ENCODE measurements around the gene ITPR3.

The ITPR3 gene

GRCh38 chr6:33742092-33742491, 121.0 kb downstream of the ITPR3 start:
- Histone ChIP-seq H3K9ac (ENCODE audit: low read depth, low read length, poor library complexity) (no peak overlapping the region), H3K36me3 (replicated peaks in 1 of 2; ENCODE audit: control insufficient read depth in 2 of 2, insufficient read depth in 2 of 2, low read length in 2 of 2) (no peaks in the 10 kb centered on the region), H4K91ac (ENCODE audit: low read depth, low read length, poor library complexity) (no peak overlapping the region), H3K9me3 (replicated peaks in 1 of 2; ENCODE audit: control insufficient read depth in 2 of 2, insufficient read depth in 1 of 2, low read depth in 1 of 2, low read length in 2 of 2) (no peaks in the 10 kb centered on the region), H3K23ac (ENCODE audit: low read depth, low read length, poor library complexity) (no peak overlapping the region), H3K79me1 (ENCODE audit: low read depth, low read length) (no peaks in the 10 kb centered on the region), H4K8ac (ENCODE audit: low read depth, low read length) (no peak overlapping the region), H3K14ac (ENCODE audit: low read length) (no peak overlapping the region), H3K27me3 (ENCODE audit: control insufficient read depth in 3 of 3, insufficient read depth in 3 of 3, low read depth in 1 of 3, low read length in 3 of 3) (peaks cover 0 to 4% (median 2%) of the 10 kb centered on the region in 3 experiments), H3K4ac (ENCODE audit: low read length) (no peak overlapping the region), H2BK5ac (ENCODE audit: low read length) (no peak overlapping the region), H3K27ac (replicated peaks; ENCODE audit: low read length) (no peak overlapping the region), H3K18ac (ENCODE audit: low read length) (no peak overlapping the region), H2BK15ac (ENCODE audit: low read length) (no peak overlapping the region), H2BK120ac (ENCODE audit: low read depth, low read length) (no peak overlapping the region), H2AFZ (ENCODE audit: low read length) (no peak overlapping the region), H3K4me3 (ENCODE audit: low read length in 2 of 2) (no peak overlapping the region), H2AK5ac (ENCODE audit: low read depth, low read length) (no peak overlapping the region), H3K4me1 (ENCODE audit: control insufficient read depth in 2 of 2, insufficient read depth in 1 of 2, low read depth in 1 of 2, low read length in 2 of 2) (peaks cover 25 to 29% of the 10 kb centered on the region in 2 donors), H3K4me2 (ENCODE audit: insufficient read depth, low read length, poor library complexity, severe bottlenecking) (no peak overlapping the region), H2BK12ac (ENCODE audit: low read length) (no peak overlapping the region)
- WGBS, 2 donors (ENCODE audit: extremely low coverage in 2 of 2, insufficient read length in 2 of 2, insufficient replicate concordance in 1 of 2): no CpG with 5 or more reads among the region's 9 CpGs
- no peak for DNase-seq (ENCODE audit: low spot score)

- Histone ChIP-seq H3K36me3 (replicated peaks in 1 of 2; ENCODE audit: control insufficient read depth in 2 of 2, insufficient read depth in 2 of 2, low read length in 2 of 2) (no peaks in the 10 kb centered on the region), H3K9me3 (replicated peaks in 1 of 2; ENCODE audit: control insufficient read depth in 2 of 2, insufficient read depth in 1 of 2, low read depth in 1 of 2, low read length in 2 of 2) (no peaks in the 10 kb centered on the region), H3K14ac (ENCODE audit: low read length) (no peak overlapping the region), H2BK120ac (ENCODE audit: low read depth, low read length) (no peak overlapping the region), H2BK5ac (ENCODE audit: low read length) (peak overlapping the region; percentile 83), H2AFZ (ENCODE audit: low read length) (no peak overlapping the region), H3K23ac (ENCODE audit: low read depth, low read length, poor library complexity) (no peak overlapping the region), H3K27me3 (ENCODE audit: control insufficient read depth in 3 of 3, insufficient read depth in 3 of 3, low read depth in 1 of 3, low read length in 3 of 3) (peaks cover 0 to 4% (median 2%) of the 10 kb centered on the region in 3 experiments), H3K4me3 (ENCODE audit: low read length in 2 of 2) (no peak overlapping the region), H2BK12ac (ENCODE audit: low read length) (no peak overlapping the region), H3K4ac (ENCODE audit: low read length) (no peak overlapping the region), H3K27ac (replicated peaks; ENCODE audit: low read length) (no peak overlapping the region), H3K9ac (ENCODE audit: low read depth, low read length, poor library complexity) (no peak overlapping the region), H4K91ac (ENCODE audit: low read depth, low read length, poor library complexity) (peak overlapping the region; percentile 69), H3K79me1 (ENCODE audit: low read depth, low read length) (no peaks in the 10 kb centered on the region), H3K4me2 (ENCODE audit: insufficient read depth, low read length, poor library complexity, severe bottlenecking) (no peak overlapping the region), H3K18ac (ENCODE audit: low read length) (peak overlapping the region; percentile 65), H4K8ac (ENCODE audit: low read depth, low read length) (no peak overlapping the region), H2BK15ac (ENCODE audit: low read length) (peak overlapping the region; percentile 79), H3K4me1 (ENCODE audit: control insufficient read depth in 2 of 2, insufficient read depth in 1 of 2, low read depth in 1 of 2, low read length in 2 of 2) (peaks cover 33 to 35% of the 10 kb centered on the region in 2 donors), H2AK5ac (ENCODE audit: low read depth, low read length) (peak overlapping the region; percentile 65)
- DNase-seq (ENCODE audit: low spot score): no peak
- no CpG with 5 or more reads among the region's 7 CpGs for WGBS, 2 donors (ENCODE audit: extremely low coverage in 2 of 2, insufficient read length in 2 of 2, insufficient replicate concordance in 1 of 2)
Measured at GRCh38 chr6:33742837-33743236, 121.7 kb downstream of the ITPR3 start.

GRCh38 chr6:33744001-33744848, 123.1 kb downstream of the ITPR3 start:
- H3K36me3 ChIP-seq (replicated peaks in 1 of 2; ENCODE audit: control insufficient read depth in 2 of 2, insufficient read depth in 2 of 2, low read length in 2 of 2): no peaks in the 10 kb centered on the region
- no peak overlapping the region for H4K91ac ChIP-seq (ENCODE audit: low read depth, low read length, poor library complexity)
- H3K23ac ChIP-seq (ENCODE audit: low read depth, low read length, poor library complexity): no peak overlapping the region
- H2AK5ac ChIP-seq (ENCODE audit: low read depth, low read length): peak overlapping the region; percentile 84
- peak overlapping the region; percentile 59 for H2BK12ac ChIP-seq (ENCODE audit: low read length)
- peak; percentile 73 for DNase-seq (ENCODE audit: low spot score)
- H3K27me3 ChIP-seq (ENCODE audit: control insufficient read depth in 3 of 3, insufficient read depth in 3 of 3, low read depth in 1 of 3, low read length in 3 of 3): peaks cover 0 to 4% (median 2%) of the 10 kb centered on the region in 3 experiments
- H2BK120ac ChIP-seq (ENCODE audit: low read depth, low read length): no peak overlapping the region
- no peak overlapping the region for H3K27ac ChIP-seq (replicated peaks; ENCODE audit: low read length)
- H3K14ac ChIP-seq (ENCODE audit: low read length): no peak overlapping the region
- peak overlapping the region; percentile 85 for H2AFZ ChIP-seq (ENCODE audit: low read length)
- WGBS, 2 donors (ENCODE audit: extremely low coverage in 2 of 2, insufficient read length in 2 of 2, insufficient replicate concordance in 1 of 2): no CpG with 5 or more reads among the region's 11 CpGs
- no peak overlapping the region for H3K4ac ChIP-seq (ENCODE audit: low read length)
- H3K9me3 ChIP-seq (replicated peaks in 1 of 2; ENCODE audit: control insufficient read depth in 2 of 2, insufficient read depth in 1 of 2, low read depth in 1 of 2, low read length in 2 of 2): no peaks in the 10 kb centered on the region
- peak overlapping the region; percentile 61 for H3K18ac ChIP-seq (ENCODE audit: low read length)
- peaks cover 38 to 45% of the 10 kb centered on the region in 2 donors for H3K4me1 ChIP-seq (ENCODE audit: control insufficient read depth in 2 of 2, insufficient read depth in 1 of 2, low read depth in 1 of 2, low read length in 2 of 2)
- no peak overlapping the region for H3K4me3 ChIP-seq (ENCODE audit: low read length in 2 of 2)
- H2BK15ac ChIP-seq (ENCODE audit: low read length): peak overlapping the region; percentile 80
- H3K4me2 ChIP-seq (ENCODE audit: insufficient read depth, low read length, poor library complexity, severe bottlenecking): no peak overlapping the region
- H3K79me1 ChIP-seq (ENCODE audit: low read depth, low read length): no peaks in the 10 kb centered on the region
- H4K8ac ChIP-seq (ENCODE audit: low read depth, low read length): no peak overlapping the region
- H3K9ac ChIP-seq (ENCODE audit: low read depth, low read length, poor library complexity): peak overlapping the region; percentile 3
- peak overlapping the region; percentile 96 for H2BK5ac ChIP-seq (ENCODE audit: low read length)

- Histone ChIP-seq H2AFZ (ENCODE audit: low read length) (peak overlapping the region; percentile 85), H2BK15ac (ENCODE audit: low read length) (peak overlapping the region; percentile 60), H3K18ac (ENCODE audit: low read length) (peak overlapping the region; percentile 93), H4K8ac (ENCODE audit: low read depth, low read length) (peak overlapping the region; percentile 97), H3K4me1 (ENCODE audit: control insufficient read depth in 2 of 2, insufficient read depth in 1 of 2, low read depth in 1 of 2, low read length in 2 of 2) (peaks cover 44 to 52% of the 10 kb centered on the region in 2 donors), H2BK12ac (ENCODE audit: low read length) (peak overlapping the region; percentile 92), H3K27ac (replicated peaks; ENCODE audit: low read length) (peak overlapping the region; percentile 68), H2BK5ac (ENCODE audit: low read length) (peak overlapping the region; percentile 96), H2BK120ac (ENCODE audit: low read depth, low read length) (peak overlapping the region; percentile 90), H3K9me3 (replicated peaks in 1 of 2; ENCODE audit: control insufficient read depth in 2 of 2, insufficient read depth in 1 of 2, low read depth in 1 of 2, low read length in 2 of 2) (no peaks in the 10 kb centered on the region), H3K36me3 (replicated peaks in 1 of 2; ENCODE audit: control insufficient read depth in 2 of 2, insufficient read depth in 2 of 2, low read length in 2 of 2) (no peaks in the 10 kb centered on the region), H2AK5ac (ENCODE audit: low read depth, low read length) (peak overlapping the region; percentile 84), H3K27me3 (ENCODE audit: control insufficient read depth in 3 of 3, insufficient read depth in 3 of 3, low read depth in 1 of 3, low read length in 3 of 3) (peaks cover 0 to 4% (median 2%) of the 10 kb centered on the region in 3 experiments), H3K4me3 (ENCODE audit: low read length in 2 of 2) (peak overlapping the region in 1 of 2 donors; percentile 12), H4K91ac (ENCODE audit: low read depth, low read length, poor library complexity) (no peak overlapping the region), H3K4me2 (ENCODE audit: insufficient read depth, low read length, poor library complexity, severe bottlenecking) (no peak overlapping the region), H3K14ac (ENCODE audit: low read length) (peak overlapping the region; percentile 31), H3K79me1 (ENCODE audit: low read depth, low read length) (no peaks in the 10 kb centered on the region), H3K23ac (ENCODE audit: low read depth, low read length, poor library complexity) (no peak overlapping the region), H3K4ac (ENCODE audit: low read length) (peak overlapping the region; percentile 86), H3K9ac (ENCODE audit: low read depth, low read length, poor library complexity) (peak overlapping the region; percentile 3)
- no CpG with 5 or more reads among the region's 13 CpGs for WGBS, 2 donors (ENCODE audit: extremely low coverage in 2 of 2, insufficient read length in 2 of 2, insufficient replicate concordance in 1 of 2)
- no peak for DNase-seq (ENCODE audit: low spot score)
Measured at GRCh38 chr6:33744895-33745546, 123.9 kb downstream of the ITPR3 start.

Data from neuronal stem cell (in vitro differentiated cells).